Thymus (tissue), 11 donors: ENCODE measurements around the gene CC2D2B. TPM values are rescaled to one million over a fixed set of nuclear protein-coding genes. Genes with fewer than 3 reads are reported as not detected.
A peak's percentile ranks its signal among the peaks of the same experiment; 100 is the strongest.
"Not testable (repeated sequence)": the region's sequence is repeated elsewhere in the genome, so short reads cannot be mapped to it uniquely, and the experiment has no call there.

ENCODE experiments used
- DNase-seq, 9 donors: peaks; one replicate each; pipeline ENCODE4 v3.0.0-alpha.2; 2013; ENCODE audit warnings: low spot score in 9 of 9, low read depth in 6 of 9, missing footprints in 1 of 9
- H3K27ac ChIP-seq, 2 donors: one replicate each; pipeline ENCODE4 v1.5.1; 2013; ENCODE audit warnings: control low read depth in 1 of 2, low read depth in 1 of 2, low read length in 1 of 2, mild to moderate bottlenecking in 1 of 2, moderate library complexity in 1 of 2
- H3K27me3 ChIP-seq, 2 donors: one replicate each; pipeline ENCODE4 v1.5.1; 2013; ENCODE audit warnings: low read length in 1 of 2; ENCODE audit not compliant: control insufficient read depth in 2 of 2, insufficient read depth in 1 of 2
- H3K36me3 ChIP-seq, 2 donors: one replicate each; pipeline ENCODE4 v1.5.1; 2013; ENCODE audit warnings: low read length in 1 of 2, mild to moderate bottlenecking in 1 of 2, moderate library complexity in 1 of 2; ENCODE audit not compliant: control insufficient read depth in 2 of 2, insufficient read depth in 2 of 2
- H3K4me1 ChIP-seq, 2 donors: one replicate each; pipeline ENCODE4 v1.5.1; 2013; ENCODE audit warnings: low read length in 2 of 2; ENCODE audit not compliant: control insufficient read depth in 2 of 2, insufficient read depth in 2 of 2
- H3K4me3 ChIP-seq, 2 donors: one replicate each; pipeline ENCODE4 v1.5.1; 2013; ENCODE audit warnings: low read length in 2 of 2, control low read depth in 1 of 2, mild to moderate bottlenecking in 1 of 2
- H3K9me3 ChIP-seq, 2 donors: one replicate each; pipeline ENCODE4 v1.5.1; 2013; ENCODE audit warnings: low read length in 1 of 2, mild to moderate bottlenecking in 1 of 2; ENCODE audit not compliant: control insufficient read depth in 2 of 2, insufficient read depth in 1 of 2
- WGBS: extraction: QIAGEN DNeasy Blood & Tissue Kit; methylation state at CpG from one replicate; pipeline ENCODE4 v1.1.7; 2013; 5-methylcytosine and 5-hydroxymethylcytosine counted together
- polyA plus RNA-seq: library from polyadenylated mRNA; stranded (reverse); fragments of 200-250 nt; gene quantifications from one replicate; pipeline ENCODE4 v1.2.3, GENCODE V29; 2013
- total RNA-seq: library from RNA; stranded (reverse); fragments of 120-200 nt; gene quantifications from one replicate; pipeline ENCODE4 v1.2.4, GENCODE V29; 2013
- donor health status: healthy.

The CC2D2B gene
- total and polyA plus RNA-seq, 2 donors, result 0.27 to 0.33 TPM

DNA sequence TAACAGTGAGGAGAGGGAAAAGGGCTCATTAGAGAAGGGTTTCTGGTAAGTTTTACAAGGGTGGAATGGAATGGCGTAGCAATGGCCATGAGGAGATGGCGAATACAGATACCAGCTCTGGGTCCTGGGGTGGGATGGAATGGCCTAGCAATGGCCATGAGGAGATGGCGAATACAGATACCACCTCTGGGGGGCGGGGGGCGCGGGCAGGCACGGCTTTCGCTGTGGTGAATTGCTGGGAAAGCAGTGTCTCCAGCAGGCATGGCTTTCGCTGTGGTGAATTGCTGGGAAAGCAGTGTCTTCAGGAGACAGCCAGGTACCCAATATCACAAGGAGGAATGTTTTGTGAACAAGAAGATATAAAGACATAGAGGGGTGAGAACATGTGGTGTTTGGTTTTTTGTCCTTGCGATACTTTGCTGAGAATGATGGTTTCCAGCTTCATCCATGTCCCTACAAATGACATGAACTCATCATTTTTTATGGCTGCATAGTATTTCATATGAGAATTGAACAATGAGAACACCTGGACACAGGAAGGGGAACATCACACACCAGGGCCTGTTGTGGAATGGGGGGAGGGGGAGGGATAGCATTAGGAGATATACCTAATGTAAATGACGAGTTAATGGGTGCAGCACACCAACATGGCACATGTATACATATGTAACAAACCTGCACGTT is 1.7 kb upstream of the CC2D2B start:
- H3K4me1 ChIP-seq, DNase-seq, H3K36me3 ChIP-seq, H3K9me3 ChIP-seq, H3K27ac ChIP-seq, H3K4me3 ChIP-seq, H3K27me3 ChIP-seq: not testable (repeated sequence)
- over 99% methylated on average over 12 of the region's 12 CpGs for WGBS

- H3K36me3 ChIP-seq, result peaks cover 0 to 8% of the 10 kb centered on the region in 2 donors
- peak overlapping the region; percentile 21 to 68 for H3K27ac ChIP-seq
- peak; percentile 9 to 67 (median 34) for DNase-seq
- H3K4me1 ChIP-seq, result peaks cover 0 to 3% of the 10 kb centered on the region in 2 donors
- 14% methylated on average over 22 of the region's 22 CpGs for WGBS
- H3K4me3 ChIP-seq, result peak overlapping the region; percentile 76 to 80
- H3K9me3 ChIP-seq, result no peaks in the 10 kb centered on the region
- no peaks in the 10 kb centered on the region for H3K27me3 ChIP-seq
Measured at GRCh38 chr10:95906677-95907455, 909 bp upstream of the CC2D2B start.

- Histone ChIP-seq H3K4me3 (no peak overlapping the region), H3K36me3 (peaks cover 0 to 3% of the 10 kb centered on the region in 2 donors), H3K4me1 (peaks cover 0 to 3% of the 10 kb centered on the region in 2 donors), H3K9me3 (no peaks in the 10 kb centered on the region), H3K27me3 (no peaks in the 10 kb centered on the region), H3K27ac (no peak overlapping the region)
- WGBS, result 84% methylated on average over 4 of the region's 4 CpGs
- DNase-seq, result no peak
Measured at GRCh38 chr10:95908450-95908849, 675 bp downstream of the CC2D2B start.

DNA sequence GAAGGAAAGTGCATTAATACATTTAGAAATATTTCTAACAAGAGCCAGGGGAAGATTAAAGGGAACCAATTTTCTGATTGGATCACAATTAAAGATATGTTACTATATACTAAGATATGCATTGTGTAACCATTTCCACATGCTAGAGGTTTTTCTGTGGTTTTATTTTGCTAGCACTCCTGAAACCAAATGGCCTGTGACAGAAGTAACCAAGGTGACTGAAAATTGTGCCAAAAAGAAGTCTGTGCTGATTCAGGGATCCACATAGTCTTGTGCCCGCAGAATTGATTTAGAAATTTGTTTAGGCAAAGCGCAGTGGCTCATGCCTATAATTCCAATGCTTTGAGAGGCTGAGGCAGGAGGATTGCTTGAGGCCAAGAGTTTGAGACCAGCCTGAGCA is 1.8 kb downstream of the CC2D2B start:
- no peaks in the 10 kb centered on the region for H3K36me3 ChIP-seq
- H3K4me3 ChIP-seq, result no peak overlapping the region
- no peak overlapping the region for H3K27ac ChIP-seq
- no peak for DNase-seq
- peaks cover 0 to 3% of the 10 kb centered on the region in 2 donors for H3K4me1 ChIP-seq
- H3K27me3 ChIP-seq, result no peaks in the 10 kb centered on the region
- H3K9me3 ChIP-seq, result no peaks in the 10 kb centered on the region
- WGBS, result 98% methylated on average over 2 of the region's 2 CpGs

DNA sequence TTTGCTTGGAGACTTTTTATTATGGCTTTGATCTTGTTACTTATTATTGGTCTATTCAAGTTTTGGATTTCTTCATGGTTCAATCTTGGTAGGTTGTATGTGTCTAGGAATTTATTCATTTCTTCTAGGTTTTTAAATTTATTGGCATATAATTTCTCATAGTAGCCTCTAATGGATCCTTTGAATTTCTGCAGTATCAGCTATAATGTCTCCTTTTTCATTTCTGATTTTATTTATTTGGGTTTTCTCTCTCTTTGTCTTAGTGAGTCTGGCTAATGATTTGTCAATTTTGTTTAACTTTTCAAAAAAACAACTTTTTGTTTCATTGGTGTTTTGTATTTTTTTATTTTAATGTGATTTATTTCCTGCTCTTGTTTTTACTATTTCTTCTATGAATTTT is 8.3 kb downstream of the CC2D2B start:
- H3K27me3 ChIP-seq, DNase-seq, H3K36me3 ChIP-seq, H3K27ac ChIP-seq, H3K4me3 ChIP-seq, H3K9me3 ChIP-seq, H3K4me1 ChIP-seq: not testable (repeated sequence)

- Histone ChIP-seq H3K36me3 (no peaks in the 10 kb centered on the region), H3K9me3 (no peaks in the 10 kb centered on the region), H3K27me3 (no peaks in the 10 kb centered on the region), H3K4me3 (no peak overlapping the region), H3K27ac (no peak overlapping the region), H3K4me1 (no peaks in the 10 kb centered on the region)
- no peak for DNase-seq
- 90% methylated on average over 6 of the region's 6 CpGs for WGBS
Measured at GRCh38 chr10:95920798-95921426, 13.1 kb downstream of the CC2D2B start.

DNA sequence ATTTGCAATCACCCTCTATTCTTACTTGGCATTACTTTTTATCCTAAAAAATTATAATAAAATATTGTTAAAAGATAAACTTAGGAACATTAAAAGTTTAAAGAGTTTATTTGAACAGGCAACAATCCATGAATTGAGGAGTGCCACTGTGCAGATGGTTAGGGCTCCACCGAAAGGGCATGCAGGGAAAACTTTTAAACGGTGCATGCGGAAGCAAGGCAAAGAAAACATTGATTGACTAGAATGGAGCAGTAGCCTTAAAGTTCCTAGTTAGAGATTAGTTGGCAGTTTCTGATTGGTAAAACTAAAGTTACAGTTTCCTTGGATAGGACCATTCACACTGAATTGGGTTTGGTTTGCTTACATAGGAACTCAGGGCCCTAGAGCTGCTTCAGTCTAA is 17.3 kb downstream of the CC2D2B start:
- WGBS, result 95% methylated on average over 3 of the region's 3 CpGs
- no peaks in the 10 kb centered on the region for H3K4me1 ChIP-seq
- no peaks in the 10 kb centered on the region for H3K27me3 ChIP-seq
- no peaks in the 10 kb centered on the region for H3K36me3 ChIP-seq
- no peak overlapping the region for H3K4me3 ChIP-seq
- DNase-seq, result no peak
- H3K9me3 ChIP-seq, result no peaks in the 10 kb centered on the region
- no peak overlapping the region for H3K27ac ChIP-seq

GRCh38 chr10:95935429-95935828 is 27.7 kb downstream of the CC2D2B start:
- Histone ChIP-seq H3K27ac (no peak overlapping the region), H3K9me3 (peaks cover 0 to 11% of the 10 kb centered on the region in 2 donors), H3K4me3 (no peak overlapping the region), H3K27me3 (no peaks in the 10 kb centered on the region), H3K4me1 (no peaks in the 10 kb centered on the region), H3K36me3 (no peaks in the 10 kb centered on the region)
- WGBS, result 60% methylated on average over 2 of the region's 2 CpGs
- DNase-seq, result no peak

DNA sequence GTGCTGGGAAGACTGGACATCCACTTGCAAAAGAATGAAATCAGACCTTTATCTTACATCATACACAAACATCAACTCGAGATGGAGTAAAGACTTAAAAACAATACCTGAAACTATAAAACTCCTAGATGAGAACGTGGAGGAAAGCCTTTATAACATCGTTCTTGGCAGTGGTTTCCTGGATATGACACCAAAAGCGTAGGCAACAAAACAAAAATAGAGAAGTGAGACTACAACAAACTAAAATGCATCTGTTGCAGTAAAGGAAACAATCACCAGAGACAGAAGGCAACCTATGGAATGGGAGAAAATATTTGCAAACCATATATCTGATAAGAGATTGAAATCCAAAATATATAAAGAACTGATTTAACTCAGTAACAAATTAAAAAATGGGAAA is 33.3 kb downstream of the CC2D2B start:
- no peaks in the 10 kb centered on the region for H3K36me3 ChIP-seq
- WGBS, result 96% methylated on average over 4 of the region's 4 CpGs
- no peaks in the 10 kb centered on the region for H3K4me1 ChIP-seq
- no peaks in the 10 kb centered on the region for H3K27me3 ChIP-seq
- no peak for DNase-seq
- H3K9me3 ChIP-seq, result peaks cover 0 to 3% of the 10 kb centered on the region in 2 donors
- H3K4me3 ChIP-seq, result no peak overlapping the region
- H3K27ac ChIP-seq, result no peak overlapping the region
